HG03442 (cell line): ENCODE results near the gene BRD9.
"Not testable (repeated sequence)": the region's sequence is repeated elsewhere in the genome, so short reads cannot be mapped to it uniquely, and the experiment has no call there.

Experiments used
- ATAC-seq: cut with Tn5 transposase; IDR thresholded peaks from one replicate; pipeline ENCODE4 v1.9.1; 2021; ENCODE audit warnings: mild to moderate bottlenecking, moderate library complexity; ENCODE audit not compliant: unreplicated experiment

BRD9 gene

DNA sequence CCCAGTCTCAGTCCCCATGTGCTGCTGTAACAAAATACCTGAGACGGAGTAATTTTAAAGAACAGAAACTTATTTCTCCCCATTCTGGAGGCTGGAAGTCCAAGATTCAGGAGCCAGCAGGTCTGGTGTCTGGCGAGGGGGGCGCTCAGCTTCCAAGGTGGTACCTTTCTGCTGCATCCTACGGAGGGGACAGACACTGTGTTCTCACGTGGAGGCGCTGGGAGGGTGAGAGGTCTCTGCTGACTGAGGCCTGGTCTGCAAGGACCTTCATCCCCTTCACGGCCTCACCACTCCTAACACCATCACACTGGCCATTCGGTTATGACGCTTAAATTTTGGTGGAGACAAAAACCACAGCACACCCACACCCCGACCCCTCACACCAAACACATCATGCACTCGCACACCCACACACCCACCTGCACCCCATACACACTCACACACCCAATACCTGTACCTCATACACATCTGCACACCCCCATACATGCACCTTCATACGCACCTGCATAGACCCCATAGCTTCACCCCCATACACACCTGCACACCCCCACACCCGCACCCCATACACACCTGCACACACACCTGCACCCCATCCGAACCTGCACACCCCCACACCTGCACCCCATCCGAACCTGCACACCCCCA, 32.0 kb downstream of the BRD9 start:
- ATAC-seq, result no peak

DNA sequence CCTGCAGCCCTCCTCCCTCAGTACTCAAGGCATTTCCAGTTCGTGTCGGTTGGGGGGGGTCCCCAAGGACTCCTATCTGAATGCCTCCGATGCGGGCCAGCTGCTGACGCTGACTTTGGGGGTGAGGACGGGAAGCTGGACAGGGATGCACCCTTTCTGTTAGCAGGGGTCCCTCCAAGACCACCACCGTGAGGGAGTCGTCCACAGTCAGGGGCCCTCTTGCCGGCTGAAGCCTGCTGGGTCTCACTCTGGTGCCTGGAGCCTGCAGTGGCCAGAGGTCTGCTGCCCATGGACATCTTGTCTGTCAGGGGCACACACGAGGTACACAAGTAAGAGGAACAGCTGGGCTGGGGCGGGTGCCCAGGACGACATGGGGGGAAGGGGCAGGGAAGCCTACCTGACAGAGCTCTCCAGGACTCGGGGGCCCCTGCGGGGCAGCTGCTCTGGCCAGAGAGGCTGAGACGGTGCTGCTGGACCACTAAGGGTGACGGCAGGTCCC, 32.8 kb downstream of the BRD9 start:
- no peak for ATAC-seq

DNA sequence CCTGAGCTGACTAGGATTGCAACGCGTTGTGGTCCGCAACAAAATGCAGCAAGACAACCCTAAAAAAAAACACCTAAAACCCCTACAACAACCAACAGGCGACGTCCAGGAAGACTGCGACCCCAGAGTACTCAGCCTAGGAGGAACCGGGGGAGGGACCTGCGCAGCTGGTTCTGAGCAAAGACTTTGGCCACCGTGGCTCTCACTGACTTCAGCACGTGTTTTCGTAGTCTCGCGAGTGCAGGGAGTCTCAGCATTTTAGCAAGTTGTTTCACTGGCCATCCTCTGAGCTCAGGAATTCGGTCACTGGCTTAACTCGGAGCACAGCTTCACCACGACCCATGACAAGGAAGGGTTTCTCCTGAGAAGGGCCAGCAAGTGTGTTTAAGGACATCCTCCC, 33.2 kb downstream of the BRD9 start:
- ATAC-seq, result no peak

DNA sequence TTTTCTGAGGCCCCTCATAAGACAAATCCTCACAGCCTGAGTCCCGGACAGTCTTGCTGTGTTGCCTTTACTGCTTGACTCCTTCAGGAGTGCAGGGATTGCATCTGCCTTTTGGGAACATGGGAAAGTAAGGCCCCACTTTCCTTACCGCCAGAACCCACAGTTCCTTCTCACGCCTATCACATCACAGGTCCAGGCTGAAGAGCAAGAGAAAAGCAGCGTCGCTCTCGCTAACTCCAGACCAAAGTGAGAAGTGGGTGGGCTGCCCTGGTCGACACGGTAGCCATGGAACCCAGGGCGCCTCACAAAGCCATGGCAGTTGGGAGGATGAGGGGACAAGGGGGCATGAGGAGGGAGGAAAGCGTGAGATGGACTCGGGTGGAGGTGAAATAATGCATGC, 33.9 kb downstream of the BRD9 start:
- ATAC-seq, result no peak

DNA sequence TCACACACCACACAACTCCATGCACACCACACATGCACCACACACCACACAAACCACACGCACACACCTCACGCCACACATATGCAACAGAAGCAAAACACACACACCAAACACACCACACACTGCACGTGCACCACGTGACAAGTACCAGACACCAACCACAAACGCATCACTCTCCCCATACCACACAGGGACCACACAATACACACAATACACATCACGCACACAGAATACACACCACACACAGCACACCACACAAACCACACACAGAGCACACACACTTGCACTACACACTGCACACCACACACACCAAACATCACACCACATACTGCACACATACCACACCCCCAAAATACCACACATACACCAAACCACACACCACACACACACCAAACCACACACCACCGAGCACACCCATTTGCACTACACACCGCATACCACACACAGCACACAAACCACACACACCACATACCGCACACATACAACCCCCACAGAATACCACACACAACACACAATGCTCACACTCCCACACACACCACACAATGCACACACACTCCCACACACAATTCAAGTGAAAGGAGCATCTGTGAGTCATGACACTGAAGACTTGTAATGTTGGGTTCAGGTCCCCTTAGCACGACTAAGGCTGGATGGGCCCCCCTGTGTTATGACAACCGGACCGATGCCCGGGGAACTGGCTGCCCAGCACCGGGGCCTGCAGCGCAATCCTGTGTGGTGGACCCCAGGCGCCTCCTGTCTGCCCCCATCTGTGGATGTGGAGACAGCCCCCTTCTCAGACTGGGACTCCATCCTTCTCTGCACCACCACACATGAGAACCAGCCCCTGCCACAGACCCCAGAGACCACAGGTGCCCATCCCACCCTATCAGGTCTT, 35.8 kb downstream of the BRD9 start:
- no peak for ATAC-seq

DNA sequence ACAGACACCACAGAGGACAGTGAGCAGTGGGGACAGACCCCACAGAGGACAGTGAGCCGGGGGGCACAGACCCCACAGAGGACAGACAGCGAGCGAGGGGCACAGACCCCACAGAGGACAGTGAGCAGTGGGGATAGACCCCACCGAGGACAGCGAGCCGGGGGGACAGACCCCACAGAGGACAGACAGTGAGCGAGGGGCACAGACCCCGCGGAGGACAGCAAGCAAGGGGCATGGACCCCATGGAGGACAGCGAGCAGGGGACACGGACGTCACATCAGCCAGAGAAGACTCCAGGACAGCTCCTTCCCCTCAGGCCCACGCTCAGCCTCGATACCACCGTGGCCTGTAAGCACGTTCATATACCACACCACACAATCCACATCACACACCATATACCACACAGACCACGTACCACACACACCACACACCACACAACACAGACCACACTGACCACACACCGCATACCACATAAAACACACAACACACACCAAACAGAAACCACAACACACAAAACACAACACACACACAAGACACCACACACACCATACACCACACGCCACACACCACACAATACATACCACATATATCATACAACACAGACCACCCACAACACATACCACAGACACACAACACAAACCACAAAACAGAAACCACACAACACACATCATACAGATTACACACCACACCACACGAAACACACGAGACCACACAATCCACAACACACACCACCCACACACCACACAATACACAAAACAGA, 36.6 kb downstream of the BRD9 start:
- ATAC-seq, result no peak

DNA sequence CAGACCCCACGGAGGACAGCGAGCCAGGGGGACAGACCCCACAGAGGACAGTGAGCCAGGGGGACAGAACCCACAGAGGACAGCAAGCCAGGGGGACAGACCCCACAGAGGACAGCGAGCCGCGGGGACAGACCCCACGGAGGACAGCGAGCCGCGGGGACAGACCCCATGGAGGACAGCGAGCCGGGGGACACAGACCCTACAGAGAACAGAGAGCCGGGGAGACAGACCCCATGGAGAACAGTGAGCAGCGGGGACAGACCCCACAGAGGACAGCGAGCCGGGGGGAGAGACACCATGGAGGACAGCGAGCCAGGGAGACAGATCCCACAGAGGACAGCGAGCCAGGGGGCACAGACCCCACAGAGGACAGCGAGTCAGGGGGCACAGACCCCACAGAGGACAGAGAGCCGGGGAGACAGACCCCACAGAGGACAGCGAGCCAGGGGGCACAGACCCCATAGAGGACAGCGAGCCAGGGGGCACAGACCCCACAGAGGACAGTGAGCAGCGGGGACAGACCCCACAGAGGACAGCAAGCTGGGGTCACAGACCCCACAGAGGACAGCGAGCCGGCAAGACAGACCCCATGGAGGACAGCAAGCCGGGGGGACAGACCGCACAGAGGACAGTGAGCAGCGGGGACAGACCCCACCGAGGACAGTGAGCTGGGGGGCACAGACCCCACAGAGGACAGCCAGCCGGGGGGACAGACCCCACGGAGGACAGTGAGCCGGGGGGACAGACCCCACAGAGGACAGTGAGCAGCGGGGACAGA, 37.4 kb downstream of the BRD9 start:
- no peak for ATAC-seq

DNA sequence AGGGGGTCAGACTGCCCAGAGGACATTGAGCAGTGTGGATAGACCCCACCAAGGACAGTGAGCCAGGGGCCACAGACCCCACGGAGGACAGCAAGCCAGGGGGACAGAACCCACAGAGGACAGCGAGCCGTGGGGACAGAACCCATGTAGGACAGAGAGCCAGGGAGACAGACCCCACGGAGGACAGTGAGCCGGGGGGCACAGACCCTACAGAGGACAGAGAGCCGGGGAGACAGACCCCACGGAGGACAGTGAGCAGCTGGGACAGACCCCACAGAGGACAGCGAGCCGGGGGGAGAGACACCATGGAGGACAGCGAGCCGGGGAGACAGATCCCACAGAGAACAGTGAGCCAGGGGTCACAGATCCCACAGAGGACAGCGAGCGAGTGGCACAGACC, 38.4 kb downstream of the BRD9 start:
- ATAC-seq, result no peak

DNA sequence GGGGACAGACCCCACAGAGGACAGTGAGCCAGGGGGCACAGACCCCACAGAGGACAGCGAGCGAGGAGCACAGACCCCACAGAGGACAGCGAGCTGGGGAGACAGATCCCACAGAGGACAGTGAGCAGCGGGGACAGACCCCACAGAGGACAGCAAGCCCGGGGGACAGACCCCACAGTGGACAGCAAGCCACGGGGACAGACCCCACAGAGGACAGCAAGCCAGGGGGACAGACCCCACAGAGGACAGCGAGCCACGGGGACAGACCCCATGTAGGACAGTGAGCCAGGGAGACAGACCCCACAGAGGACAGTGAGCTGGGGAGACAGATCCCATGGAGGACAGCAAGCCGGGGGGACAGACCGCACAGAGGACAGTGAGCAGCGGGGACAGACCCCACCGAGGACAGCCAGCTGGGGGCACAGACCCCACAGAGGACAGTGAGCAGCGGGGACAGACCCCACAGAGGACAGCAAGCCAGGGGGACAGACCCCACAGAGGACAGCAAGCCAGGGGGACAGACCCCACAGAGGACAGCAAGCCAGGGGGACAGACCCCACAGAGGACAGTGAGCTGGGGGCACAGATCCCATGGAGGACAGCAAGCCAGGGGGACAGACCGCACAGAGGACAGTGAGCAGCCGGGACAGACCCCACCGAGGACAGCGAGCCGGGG, 39.0 kb downstream of the BRD9 start:
- not testable (repeated sequence) for ATAC-seq

DNA sequence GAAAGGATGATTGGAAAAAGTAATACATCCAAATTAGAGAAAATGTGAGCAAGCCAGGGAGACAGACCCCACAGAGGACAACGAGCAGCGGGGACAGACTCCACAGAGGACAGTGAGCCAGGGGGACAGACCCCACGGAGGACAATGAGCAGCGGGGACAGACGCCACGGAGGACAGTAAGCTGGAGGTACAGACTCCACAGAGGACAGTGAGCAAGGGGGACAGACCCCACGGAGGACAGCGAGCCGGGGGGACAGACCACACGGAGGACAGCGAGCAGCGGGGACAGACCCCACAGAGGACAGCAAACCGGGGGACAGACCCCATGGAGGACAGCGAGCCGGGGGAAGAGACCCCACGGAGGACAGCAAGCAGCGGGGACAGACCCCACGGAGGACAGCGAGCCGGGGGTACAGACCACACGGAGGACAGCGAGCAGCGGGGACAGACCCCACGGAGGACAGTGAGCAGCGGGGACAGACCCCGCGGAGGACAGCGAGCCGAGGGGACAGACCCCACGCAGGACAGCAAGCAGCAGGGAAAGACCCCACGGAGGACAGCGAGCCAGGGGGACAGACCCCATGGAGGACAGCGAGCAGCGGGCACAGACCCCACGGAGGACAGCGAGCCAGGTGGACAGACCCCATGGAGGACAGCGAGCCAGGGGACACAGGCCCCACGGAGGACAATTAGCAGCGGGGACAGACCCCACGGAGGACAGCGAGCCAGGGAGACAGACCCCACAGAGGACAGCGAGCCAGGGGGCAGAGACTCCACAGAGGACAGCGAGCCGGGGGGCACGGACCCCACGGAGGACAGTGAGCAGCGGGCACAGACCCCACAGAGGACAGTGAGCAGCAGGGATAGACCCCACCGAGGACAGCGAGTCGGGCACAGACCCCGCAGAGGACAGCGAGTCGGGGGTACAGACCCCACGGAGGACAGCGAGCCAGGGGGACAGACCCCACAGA, 39.9 kb downstream of the BRD9 start:
- ATAC-seq, result no peak

DNA sequence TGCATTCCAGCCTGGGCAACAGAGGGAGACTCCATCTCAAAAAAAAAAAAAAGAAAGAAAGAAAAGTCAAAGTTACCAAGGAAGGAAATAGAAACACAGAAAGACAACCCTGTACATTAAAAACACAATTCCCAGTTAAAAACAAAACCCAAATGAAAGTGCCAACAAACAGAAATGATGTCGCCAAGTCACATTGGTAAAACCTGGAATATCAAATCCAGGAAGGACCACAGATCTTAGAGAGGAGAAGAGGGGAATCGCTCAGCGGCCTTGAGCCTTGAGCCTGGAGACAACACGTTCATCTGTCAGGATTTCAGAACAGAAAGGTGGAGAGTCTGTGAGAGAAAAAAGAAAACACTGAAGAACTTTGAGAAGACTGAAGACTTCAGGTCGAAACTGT, 40.6 kb downstream of the BRD9 start:
- no peak for ATAC-seq

DNA sequence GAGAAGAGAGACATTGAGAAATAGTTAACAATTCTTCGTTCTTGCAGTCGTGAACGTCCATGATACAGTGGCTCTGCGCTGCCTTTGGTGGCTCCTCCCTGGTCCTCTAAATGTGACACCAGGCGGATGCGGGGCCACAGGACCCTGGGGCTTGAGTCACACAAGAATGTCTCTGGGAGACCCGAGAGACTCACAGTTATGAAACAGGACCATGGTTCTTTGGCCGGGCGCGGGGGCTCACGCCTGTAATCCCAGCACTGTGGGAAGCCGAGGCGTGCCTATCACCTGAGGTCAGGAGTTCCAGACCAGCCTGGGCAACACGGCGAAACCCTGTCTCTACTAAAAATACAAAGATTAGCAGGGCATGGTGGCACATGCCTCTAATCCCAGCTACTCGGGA, 41.0 kb downstream of the BRD9 start:
- no peak for ATAC-seq

DNA sequence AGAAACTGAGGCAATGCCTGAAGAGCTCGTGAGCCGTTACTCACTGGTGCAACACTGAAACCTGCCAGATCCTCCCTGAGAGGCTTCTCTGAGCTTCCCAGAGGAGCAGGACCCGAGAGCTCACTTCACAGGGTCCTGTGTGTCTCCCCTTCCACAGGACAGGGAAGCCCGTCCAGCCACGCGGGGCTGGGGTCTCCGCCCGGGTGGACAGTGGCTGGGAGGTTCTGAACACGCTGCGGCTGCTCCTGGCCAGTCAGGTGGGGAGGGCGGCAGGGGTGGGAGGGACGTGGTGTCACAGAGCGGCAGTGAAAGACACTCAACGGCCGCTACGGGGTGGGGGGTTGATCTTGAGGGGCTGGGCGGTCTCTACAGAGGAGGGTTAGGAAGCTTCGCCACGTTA, 41.5 kb downstream of the BRD9 start:
- ATAC-seq, result no peak

DNA sequence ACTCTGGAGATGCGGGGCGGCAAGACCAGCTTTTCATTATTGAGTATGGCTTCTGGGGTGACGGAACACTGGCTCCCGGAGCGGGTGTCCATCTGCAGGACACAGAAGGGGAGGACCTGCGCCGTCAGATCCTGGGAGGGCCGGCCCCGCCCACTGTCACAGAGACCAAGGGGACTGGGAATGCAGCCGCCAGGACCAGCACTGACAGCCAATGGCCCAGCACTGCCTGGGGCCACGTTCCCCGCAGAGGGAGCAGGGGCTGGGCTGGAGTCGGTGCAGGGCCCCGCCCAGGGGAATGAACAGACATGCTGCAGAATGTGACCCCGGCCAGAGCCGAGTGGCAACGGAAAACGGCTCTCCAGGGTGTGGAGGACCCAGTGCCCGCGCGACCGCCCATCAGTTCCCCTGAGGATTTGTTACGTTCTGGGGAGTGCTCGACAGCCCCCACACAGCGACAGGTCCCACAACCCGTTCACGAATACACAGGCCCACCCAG, 42.0 kb downstream of the BRD9 start, which contains the start of gene ZDHHC11:
ZDHHC11 (minus strand) TSS at position 476 of the 496 bp plus-strand sequence; CDS start at position 92, 384 bp downstream.
- no peak for ATAC-seq

DNA sequence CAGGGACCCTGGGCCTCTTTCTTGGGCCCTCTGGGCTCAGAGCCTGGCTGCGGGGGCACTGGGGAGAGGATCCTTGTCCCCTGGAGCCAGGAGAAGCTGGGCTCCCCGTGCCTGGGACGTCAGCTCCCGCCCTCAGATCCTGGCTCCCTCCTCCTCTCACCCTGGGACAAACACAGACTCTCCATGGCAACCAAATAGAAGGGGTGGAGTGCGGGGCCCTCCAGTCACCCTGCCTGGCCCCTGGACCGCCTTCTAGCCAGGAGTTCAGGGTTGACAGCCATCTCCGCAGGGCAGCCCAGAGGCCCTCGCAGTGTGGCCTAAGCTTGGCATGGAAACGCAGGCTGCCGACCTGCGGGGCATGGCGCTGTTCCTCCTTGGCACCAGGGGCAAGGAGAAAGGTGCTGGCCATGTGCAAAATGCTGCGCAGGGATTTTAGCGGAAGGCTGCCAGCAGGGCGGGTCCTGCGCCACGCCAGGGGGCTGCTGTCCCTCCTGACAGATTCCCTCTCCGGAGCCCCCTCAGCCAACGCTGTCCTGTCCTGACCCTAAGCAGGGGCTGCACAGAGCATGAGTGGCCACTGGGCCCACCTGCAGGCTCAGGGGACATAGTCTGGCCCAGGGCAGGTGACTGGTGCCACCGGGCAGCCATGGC, 42.8 kb downstream of the BRD9 start:
- ATAC-seq, result no peak

DNA sequence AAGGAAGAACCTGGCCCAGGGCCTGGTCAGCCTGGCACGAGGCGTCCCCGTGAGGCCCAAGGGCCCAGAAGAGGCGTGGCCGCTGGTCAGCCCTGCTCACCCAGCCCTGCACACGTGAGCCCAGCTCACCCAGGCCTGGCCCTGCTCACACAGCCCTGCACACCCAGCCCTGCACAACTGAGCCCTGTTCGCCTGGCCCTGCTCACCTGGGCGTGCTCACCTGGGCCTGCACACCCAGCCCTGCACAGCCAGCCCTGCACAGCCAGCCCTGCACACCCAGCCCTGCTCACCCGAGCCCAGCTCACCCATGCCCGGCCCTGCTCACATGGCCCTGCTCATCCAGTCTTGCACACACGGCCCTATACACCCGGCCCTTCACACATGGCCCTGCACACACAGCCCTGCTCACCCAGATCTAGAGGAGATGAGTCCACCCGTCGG, 43.9 kb downstream of the BRD9 start:
- ATAC-seq, result no peak

DNA sequence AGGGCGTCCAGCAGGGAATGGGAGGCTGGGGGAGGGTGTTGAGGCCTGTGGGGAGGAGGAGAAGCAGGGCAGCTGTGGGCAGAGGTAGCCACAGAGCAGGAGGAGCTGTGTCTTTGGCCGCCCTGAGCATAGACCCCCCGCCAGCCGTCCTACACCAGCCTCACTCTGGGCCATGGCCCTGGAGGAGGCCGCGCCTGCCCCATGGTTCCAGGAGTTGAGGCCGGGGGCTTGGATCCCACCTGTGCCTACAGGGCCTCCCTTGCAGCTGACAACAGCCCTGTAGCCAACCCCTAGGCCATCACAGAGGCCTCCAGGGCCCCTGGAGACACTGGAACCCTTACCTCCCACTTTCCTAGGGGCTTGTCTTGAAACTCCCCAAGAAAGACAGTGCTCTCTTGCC, 44.9 kb downstream of the BRD9 start:
- ATAC-seq, result not testable (repeated sequence)

DNA sequence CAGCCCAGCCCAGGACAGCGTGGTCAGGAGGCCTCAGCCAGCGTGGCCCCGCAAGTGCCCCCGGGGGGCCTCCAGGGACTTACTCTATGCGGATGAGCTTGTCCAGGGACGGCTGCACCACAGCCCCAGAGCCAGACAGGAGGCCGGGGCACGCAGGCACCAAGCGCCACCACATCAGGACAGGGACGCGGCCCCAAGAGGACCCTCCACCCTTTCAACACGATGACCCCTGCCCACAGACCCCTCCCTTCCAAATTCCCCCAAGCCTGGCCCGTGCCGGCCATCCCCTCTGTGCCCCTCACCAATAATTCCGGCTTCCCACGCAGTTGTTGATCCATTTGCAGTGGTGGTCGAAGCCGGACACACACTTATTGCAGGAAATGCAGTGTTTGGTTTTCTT, 45.4 kb downstream of the BRD9 start:
- not testable (repeated sequence) for ATAC-seq
